22Rv1 (cell line): ENCODE data around the gene GSG1L.

Experiments
- H3K27ac ChIP-seq: fragments of 450-650 bp; 2 replicates; pipeline ENCODE4 v1.5.1; 2017
- CTCF ChIP-seq: fragments of 450-650 bp; IDR thresholded peaks from 2 replicates; pipeline ENCODE4 v1.5.1; 2017; ENCODE audit warnings: mild to moderate bottlenecking
- ZFX ChIP-seq: fragments of 450-650 bp; IDR thresholded peaks from 2 replicates; pipeline ENCODE4 v1.6.1; 2017; ENCODE audit warnings: antibody characterized with exemption, borderline replicate concordance

The GSG1L gene

GRCh38 chr16:27778926-27779570, 284.5 kb downstream of the GSG1L start:
- H3K27ac ChIP-seq = no peak overlapping the region
- TF ChIP-seq CTCF (no peak), ZFX (no peak)

GRCh38 chr16:27778171-27778925, 285.2 kb downstream of the GSG1L start:
- H3K27ac ChIP-seq = no peak overlapping the region
- TF ChIP-seq ZFX = no peak
- no peak for TF ChIP-seq CTCF

- TF ChIP-seq CTCF = no peak
- TF ChIP-seq ZFX = no peak
- H3K27ac ChIP-seq = no peak overlapping the region
These were observed 286.0 kb downstream of the GSG1L start for GRCh38 chr16:27777527-27777926.

GRCh38 chr16:27776556-27777225, 286.8 kb downstream of the GSG1L start:
- H3K27ac ChIP-seq = no peak overlapping the region

GRCh38 chr16:27775254-27775653, 288.3 kb downstream of the GSG1L start:
- TF ChIP-seq CTCF = no peak
- no peak for TF ChIP-seq ZFX
- H3K27ac ChIP-seq = no peak overlapping the region

More at GRCh38 chr16:27776556-27777225, 286.8 kb downstream of the GSG1L start:
- TF ChIP-seq ZFX (no peak), CTCF (no peak)

GRCh38 chr16:27774779-27775178, 288.7 kb downstream of the GSG1L start:
- no peak for TF ChIP-seq CTCF
- no peak for TF ChIP-seq ZFX
- no peak overlapping the region for H3K27ac ChIP-seq

- TF ChIP-seq CTCF (no peak), ZFX (no peak)
- no peak overlapping the region for H3K27ac ChIP-seq
These were observed 290.2 kb downstream of the GSG1L start for GRCh38 chr16:27773344-27773743.
